Ishikawa (cell line): Measurements from ENCODE around the gene GPR39.

Experiments used
- CEBPB ChIP-seq: IDR thresholded peaks from 2 replicates; pipeline ENCODE4 v1.6.1; 2012
- CREB1 ChIP-seq: IDR thresholded peaks from 2 replicates; pipeline ENCODE4 v1.6.1; 2012; ENCODE audit warnings: low read depth
- EGR1 ChIP-seq: IDR thresholded peaks from 2 replicates; pipeline ENCODE4 v1.6.1; 2012
- EP300 ChIP-seq: IDR thresholded peaks from 2 replicates; pipeline ENCODE4 v1.6.1; 2012; ENCODE audit warnings: borderline replicate concordance
- FOXM1 ChIP-seq: IDR thresholded peaks from 2 replicates; pipeline ENCODE4 v1.6.1; 2012; ENCODE audit warnings: low read depth, borderline replicate concordance
- MAX ChIP-seq: IDR thresholded peaks from 2 replicates; pipeline ENCODE4 v1.6.1; 2012
- NFIC ChIP-seq: IDR thresholded peaks from 2 replicates; pipeline ENCODE4 v1.6.1; 2012
- RAD21 ChIP-seq: IDR thresholded peaks from 2 replicates; pipeline ENCODE4 v1.6.1; 2012; ENCODE audit warnings: low read depth
- TAF1 ChIP-seq: IDR thresholded peaks from 2 replicates; pipeline ENCODE4 v1.6.1; 2012; ENCODE audit warnings: low read depth, mild to moderate bottlenecking
- TCF12 ChIP-seq: IDR thresholded peaks from 2 replicates; pipeline ENCODE4 v1.6.1; 2012; ENCODE audit warnings: low read depth
- TEAD4 ChIP-seq: IDR thresholded peaks from 2 replicates; pipeline ENCODE4 v1.6.1; 2012
- USF1 ChIP-seq: IDR thresholded peaks from 2 replicates; pipeline ENCODE4 v1.6.1; 2012
- YY1 ChIP-seq: IDR thresholded peaks from 2 replicates; pipeline ENCODE4 v1.6.1; 2012; ENCODE audit warnings: low read depth
- ZBTB7A ChIP-seq: IDR thresholded peaks from 2 replicates; pipeline ENCODE4 v1.6.1; 2012; ENCODE audit warnings: low read depth
- TF ChIP-seq, protein P1 (sequence below): IDR thresholded peaks from 2 replicates; pipeline ENCODE4 v1.6.1; 2012; ENCODE audit warnings: low read depth, mild to moderate bottlenecking

GPR39 gene

DNA sequence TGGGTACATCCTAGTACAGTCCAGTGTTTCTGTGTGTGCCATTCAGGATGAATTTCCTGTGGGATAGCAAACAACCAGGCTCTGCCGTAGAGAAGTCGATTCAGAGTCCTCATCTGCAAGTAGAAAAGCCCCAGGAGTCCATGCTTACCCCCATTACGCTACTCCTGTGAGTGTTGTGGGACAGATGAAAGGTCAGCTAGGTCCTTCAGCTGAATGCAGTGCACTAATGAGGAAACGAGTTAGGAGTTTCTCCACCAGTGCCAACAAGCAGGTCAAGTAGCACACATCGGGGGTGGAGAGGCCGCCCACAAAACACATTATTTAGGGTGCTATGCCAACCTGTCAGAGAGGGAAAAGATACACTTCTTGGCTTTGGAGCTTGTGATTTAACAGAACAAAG lies 2.5 kb upstream of the GPR39 start:
- TF ChIP-seq MAX, result no peak
- TF ChIP-seq USF1, result no peak
- no peak for TF ChIP-seq CEBPB
- no peak for TF ChIP-seq EGR1
- TF ChIP-seq TEAD4, result no peak
- no peak for TF ChIP-seq TCF12
- TF ChIP-seq CREB1, result no peak
- TF ChIP-seq ZBTB7A, result no peak
- TF ChIP-seq EP300, result no peak
- no peak for TF ChIP-seq RAD21

- TF ChIP-seq MAX (peak; percentile 78), CREB1 (no peak)
Measured at GRCh38 chr2:132415256-132415914, 1.2 kb upstream of the GPR39 start.

- no peak for TF ChIP-seq CEBPB
- TF ChIP-seq, protein P1, sequence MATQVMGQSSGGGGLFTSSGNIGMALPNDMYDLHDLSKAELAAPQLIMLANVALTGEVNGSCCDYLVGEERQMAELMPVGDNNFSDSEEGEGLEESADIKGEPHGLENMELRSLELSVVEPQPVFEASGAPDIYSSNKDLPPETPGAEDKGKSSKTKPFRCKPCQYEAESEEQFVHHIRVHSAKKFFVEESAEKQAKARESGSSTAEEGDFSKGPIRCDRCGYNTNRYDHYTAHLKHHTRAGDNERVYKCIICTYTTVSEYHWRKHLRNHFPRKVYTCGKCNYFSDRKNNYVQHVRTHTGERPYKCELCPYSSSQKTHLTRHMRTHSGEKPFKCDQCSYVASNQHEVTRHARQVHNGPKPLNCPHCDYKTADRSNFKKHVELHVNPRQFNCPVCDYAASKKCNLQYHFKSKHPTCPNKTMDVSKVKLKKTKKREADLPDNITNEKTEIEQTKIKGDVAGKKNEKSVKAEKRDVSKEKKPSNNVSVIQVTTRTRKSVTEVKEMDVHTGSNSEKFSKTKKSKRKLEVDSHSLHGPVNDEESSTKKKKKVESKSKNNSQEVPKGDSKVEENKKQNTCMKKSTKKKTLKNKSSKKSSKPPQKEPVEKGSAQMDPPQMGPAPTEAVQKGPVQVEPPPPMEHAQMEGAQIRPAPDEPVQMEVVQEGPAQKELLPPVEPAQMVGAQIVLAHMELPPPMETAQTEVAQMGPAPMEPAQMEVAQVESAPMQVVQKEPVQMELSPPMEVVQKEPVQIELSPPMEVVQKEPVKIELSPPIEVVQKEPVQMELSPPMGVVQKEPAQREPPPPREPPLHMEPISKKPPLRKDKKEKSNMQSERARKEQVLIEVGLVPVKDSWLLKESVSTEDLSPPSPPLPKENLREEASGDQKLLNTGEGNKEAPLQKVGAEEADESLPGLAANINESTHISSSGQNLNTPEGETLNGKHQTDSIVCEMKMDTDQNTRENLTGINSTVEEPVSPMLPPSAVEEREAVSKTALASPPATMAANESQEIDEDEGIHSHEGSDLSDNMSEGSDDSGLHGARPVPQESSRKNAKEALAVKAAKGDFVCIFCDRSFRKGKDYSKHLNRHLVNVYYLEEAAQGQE, result 0 out of 2 replicates have a peak, but pooled peaks have one; percentile 22
- TF ChIP-seq TAF1, result peak; percentile 58; the same call in 1 of the 2 replicates
- no peak for TF ChIP-seq RAD21
- TF ChIP-seq CREB1, result no peak
- TF ChIP-seq MAX, result peak; percentile 58; the same call in 1 of the 2 replicates
- TF ChIP-seq EGR1, result no peak; the same call in 1 of the 2 replicates
- no peak for TF ChIP-seq YY1
- TF ChIP-seq TEAD4, result peak; percentile 81
- no peak for TF ChIP-seq USF1
- TF ChIP-seq NFIC, result peak; percentile 54
- peak; percentile 79; the same call in 1 of the 2 replicates for TF ChIP-seq EP300
- peak; percentile 93 for TF ChIP-seq TCF12
- peak; percentile 62; the same call in 1 of the 2 replicates for TF ChIP-seq ZBTB7A
- TF ChIP-seq FOXM1, result no peak
Measured at GRCh38 chr2:132415915-132416722, 486 bp upstream of the GPR39 start.

- no peak for TF ChIP-seq USF1
- TF ChIP-seq CREB1, result no peak
- TF ChIP-seq YY1, result no peak
- TF ChIP-seq NFIC, result no peak
- TF ChIP-seq MAX, result no peak
- TF ChIP-seq TCF12, result no peak
- TF ChIP-seq FOXM1, result no peak
- TF ChIP-seq TAF1, result no peak
- TF ChIP-seq TEAD4, result no peak
- no peak for TF ChIP-seq CEBPB
- no peak for TF ChIP-seq EGR1
- TF ChIP-seq RAD21, result no peak
- TF ChIP-seq, protein P1, result no peak
- no peak for TF ChIP-seq ZBTB7A
- TF ChIP-seq EP300, result no peak
Measured at GRCh38 chr2:132417430-132418035, 928 bp downstream of the GPR39 start.
